GM23248 (cell line): ENCODE results near the gene CD86. TPM values are rescaled to one million over a fixed set of nuclear protein-coding genes. Genes with fewer than 3 reads are reported as not detected.

Experiments used
- DNase-seq: peaks from one replicate; pipeline ENCODE4 v3.0.0-alpha.2; 2015
- H2AFZ ChIP-seq: fragments of 200-600 bp; sonication (generic); 2 replicates; pipeline ENCODE4 v1.6.1; 2016; ENCODE audit warnings: antibody characterized with exemption
- H3F3A ChIP-seq: fragments of 200-600 bp; sonication (generic); 2 replicates; pipeline ENCODE4 v1.6.1; 2016; ENCODE audit warnings: mild to moderate bottlenecking, antibody characterized with exemption, mixed run types; ENCODE audit not compliant: insufficient read depth
- H3K27ac ChIP-seq: fragments of 200-600 bp; sonication (generic); 2 replicates; pipeline ENCODE4 v1.5.1; 2016; ENCODE audit warnings: mild to moderate bottlenecking
- H3K27me3 ChIP-seq: fragments of 200-600 bp; sonication (generic); replicated peaks from 2 replicates; pipeline ENCODE4 v1.6.1; 2016; ENCODE audit warnings: mild to moderate bottlenecking; ENCODE audit not compliant: insufficient read depth
- H3K36me3 ChIP-seq: fragments of 200-600 bp; sonication (generic); 2 replicates; pipeline ENCODE4 v1.6.1; 2016; ENCODE audit warnings: low read depth, mild to moderate bottlenecking
- H3K4me1 ChIP-seq: fragments of 200-600 bp; sonication (generic); 2 replicates; pipeline ENCODE4 v1.6.1; 2016; ENCODE audit warnings: mild to moderate bottlenecking; ENCODE audit not compliant: insufficient read depth
- H3K4me2 ChIP-seq: fragments of 200-600 bp; sonication (generic); one replicate; pipeline ENCODE4 v1.6.1; 2016; ENCODE audit warnings: mild to moderate bottlenecking; ENCODE audit not compliant: unreplicated experiment
- H3K4me3 ChIP-seq: fragments of 200-600 bp; sonication (generic); 2 replicates; pipeline ENCODE4 v1.5.1; 2016; ENCODE audit warnings: mild to moderate bottlenecking
- H3K79me2 ChIP-seq: fragments of 200-600 bp; sonication (generic); 2 replicates; pipeline ENCODE4 v1.6.1; 2016; ENCODE audit warnings: mild to moderate bottlenecking; ENCODE audit not compliant: insufficient read depth
- H3K9ac ChIP-seq: fragments of 200-600 bp; sonication (generic); 2 replicates; pipeline ENCODE4 v1.6.1; 2016; ENCODE audit warnings: mild to moderate bottlenecking
- H3K9me2 ChIP-seq: fragments of 200-600 bp; sonication (generic); 2 replicates; pipeline ENCODE4 v1.6.1; 2016; ENCODE audit warnings: mixed run types, mild to moderate bottlenecking, moderate library complexity; ENCODE audit not compliant: insufficient read depth
- H3K9me3 ChIP-seq: fragments of 200-600 bp; sonication (generic); one replicate; pipeline ENCODE4 v1.6.1; 2017; ENCODE audit warnings: low read depth
- H4K20me1 ChIP-seq: fragments of 200-600 bp; sonication (generic); 2 replicates; pipeline ENCODE4 v1.6.0; 2016; ENCODE audit not compliant: insufficient read depth
- EZH2 ChIP-seq: fragments of 200-600 bp; sonication (generic); IDR thresholded peaks from 2 replicates; pipeline ENCODE4 v1.6.1; 2018; ENCODE audit warnings: antibody characterized with exemption, mild to moderate bottlenecking; ENCODE audit not compliant: insufficient read depth, poor library complexity, severe bottlenecking
- EZH2phosphoT487 ChIP-seq: fragments of 200-600 bp; sonication (generic); IDR thresholded peaks from 2 replicates; pipeline ENCODE4 v1.6.1; 2018; ENCODE audit warnings: antibody characterized with exemption, moderate library complexity, mild to moderate bottlenecking, low read depth; ENCODE audit not compliant: insufficient read depth
- WGBS, 2 experiments: methylation state at CpG; one replicate each; pipeline ENCODE4 v1.1.6; 2015 to 2017; ENCODE audit warnings: low lambda C conversion rate in 2 of 2, low coverage in 1 of 2; ENCODE audit errors: missing lambda C conversion rate in 2 of 2; 5-methylcytosine and 5-hydroxymethylcytosine counted together
- in situ Hi-C: fragments of 300-500 bp; cut with MboI; formaldehyde crosslinking; loops from 2 replicates; pipeline ENCODE4 v1.15.0; 2020
- polyA plus RNA-seq: library from polyadenylated mRNA; unstranded; fragments of >200 nt; fragmentation: Nextera tagmentation; extraction: Ambion mirVana; gene quantifications from 2 replicates; pipeline ENCODE4 v1.2.1, GENCODE V29; 2016
- total RNA-seq: library from RNA; depleted of rRNA; stranded (reverse); fragments of >200 nt; shearing (Covaris generic); gene quantifications from 2 replicates; pipeline ENCODE4 v1.2.3, GENCODE V29; 2014

The CD86 gene
- total and polyA plus RNA-seq, 2 experiments from 2014 or later, result not detected

DNA sequence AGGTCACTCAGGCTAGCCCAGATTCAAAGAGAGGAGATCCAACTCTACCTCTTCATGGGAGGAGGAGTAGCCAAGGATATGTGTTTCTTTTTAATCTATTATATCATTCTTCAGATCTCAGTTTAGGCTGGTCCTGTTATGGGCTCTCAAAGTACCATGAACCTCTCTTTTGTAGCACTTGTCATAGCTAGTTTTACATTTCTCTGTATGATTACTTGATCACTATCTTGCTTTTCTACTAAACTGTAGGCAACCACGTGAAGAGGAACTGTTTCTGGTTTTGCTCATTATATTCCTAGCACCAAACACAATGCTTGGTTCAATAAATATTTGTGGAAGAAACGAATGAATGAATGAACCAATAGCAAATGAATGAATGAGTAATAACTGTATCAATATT lies 29.6 kb downstream of the CD86 start:
- TF ChIP-seq EZH2, result no peak
- TF ChIP-seq EZH2phosphoT487, result no peak
- no peaks in the 10 kb centered on the region for H3K4me1 ChIP-seq
- H3K27ac ChIP-seq, result no peak overlapping the region
- no peaks in the 10 kb centered on the region for H3K9me2 ChIP-seq
- H3K9ac ChIP-seq, result no peak overlapping the region
- H4K20me1 ChIP-seq, result no peaks in the 10 kb centered on the region
- no peak overlapping the region for H3K4me2 ChIP-seq
- no peak overlapping the region for H3K4me3 ChIP-seq
- no peaks in the 10 kb centered on the region for H3K9me3 ChIP-seq
- 0 out of 2 replicates have a peak, but pooled peaks cover 13% of the 10 kb centered on the region for H3K27me3 ChIP-seq
- DNase-seq, result no peak
- in situ Hi-C loops, result no loop called here
- H2AFZ ChIP-seq, result no peak overlapping the region
- no peaks in the 10 kb centered on the region for H3K36me3 ChIP-seq
- WGBS, 2 experiments, result 13 to 14% methylated on average over 2 of the region's 2 CpGs
- H3K79me2 ChIP-seq, result no peaks in the 10 kb centered on the region
- no peaks in the 10 kb centered on the region for H3F3A ChIP-seq

DNA sequence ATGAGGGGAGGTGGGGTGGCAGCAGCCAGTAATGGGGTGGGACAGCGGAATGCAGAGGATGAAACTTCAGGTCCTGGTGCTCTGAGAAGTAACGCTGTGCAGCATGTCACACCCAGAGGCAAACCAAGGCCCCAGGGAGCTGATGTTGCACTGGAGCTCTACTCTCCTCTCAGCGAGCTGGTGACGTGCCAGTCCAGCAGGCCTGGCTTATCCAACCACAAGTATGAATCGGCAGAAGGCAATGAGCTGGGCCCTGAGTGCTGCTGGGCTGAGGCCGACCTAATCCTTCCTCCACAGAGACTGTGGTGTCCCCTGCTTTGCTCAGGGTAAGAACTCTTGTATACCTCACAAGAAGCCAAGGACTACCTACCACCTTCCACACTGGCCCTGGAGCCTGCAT lies 30.5 kb downstream of the CD86 start:
- in situ Hi-C loops, result no loop called here
- no peak for TF ChIP-seq EZH2
- no peak for TF ChIP-seq EZH2phosphoT487

DNA sequence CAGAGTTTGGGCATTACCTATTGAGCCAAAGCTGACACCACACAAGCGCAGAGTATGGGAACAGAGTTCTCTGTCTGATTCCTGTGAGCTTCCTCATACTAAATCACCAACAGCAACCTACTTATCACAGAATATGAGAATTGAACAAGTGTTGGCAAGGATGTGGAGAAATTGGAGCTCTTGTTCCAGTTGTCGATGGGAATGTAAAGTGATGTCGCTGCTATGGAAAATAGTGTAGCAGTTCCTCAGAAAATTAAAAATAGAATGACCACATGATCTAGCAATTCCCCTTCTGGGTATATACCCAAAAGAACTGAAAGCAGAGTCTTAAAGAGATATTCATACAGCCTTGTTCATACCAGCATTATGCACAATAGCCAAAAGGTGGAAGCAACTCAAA lies 33.4 kb downstream of the CD86 start:
- no peak for DNase-seq
- H3K4me2 ChIP-seq, result no peak overlapping the region
- H3K27ac ChIP-seq, result no peak overlapping the region
- H3K4me3 ChIP-seq, result no peak overlapping the region
- H3K9me3 ChIP-seq, result no peaks in the 10 kb centered on the region
- no peaks in the 10 kb centered on the region for H3K79me2 ChIP-seq
- 49 to 60% methylated on average over 3 of the region's 3 CpGs for WGBS, 2 experiments
- H3K9ac ChIP-seq, result no peak overlapping the region
- H3K9me2 ChIP-seq, result no peaks in the 10 kb centered on the region
- in situ Hi-C loops, result no loop called here
- no peaks in the 10 kb centered on the region for H3K4me1 ChIP-seq
- 0 out of 2 replicates have a peak, but pooled peaks cover 13% of the 10 kb centered on the region for H3K27me3 ChIP-seq
- H3F3A ChIP-seq, result no peaks in the 10 kb centered on the region
- no peaks in the 10 kb centered on the region for H4K20me1 ChIP-seq
- H2AFZ ChIP-seq, result no peak overlapping the region
- TF ChIP-seq EZH2, result no peak
- TF ChIP-seq EZH2phosphoT487, result no peak
- no peaks in the 10 kb centered on the region for H3K36me3 ChIP-seq

More for the DNA sequence above, 30.5 kb downstream of the CD86 start:
- H3K9me3 ChIP-seq, result no peaks in the 10 kb centered on the region
- no peaks in the 10 kb centered on the region for H3K4me1 ChIP-seq
- peak; percentile 24 for DNase-seq
- no peak overlapping the region for H3K4me3 ChIP-seq
- no peaks in the 10 kb centered on the region for H3K36me3 ChIP-seq
- H3K27ac ChIP-seq, result no peak overlapping the region
- WGBS, 2 experiments, result 48 to 52% methylated on average over 4 to 6 of the region's 6 CpGs
- no peak overlapping the region for H3K9ac ChIP-seq
- no peaks in the 10 kb centered on the region for H3K79me2 ChIP-seq
- no peak overlapping the region for H2AFZ ChIP-seq
- H3K27me3 ChIP-seq, result 0 out of 2 replicates have a peak, but pooled peaks cover 13% of the 10 kb centered on the region
- H3F3A ChIP-seq, result no peaks in the 10 kb centered on the region
- no peaks in the 10 kb centered on the region for H4K20me1 ChIP-seq
- H3K9me2 ChIP-seq, result no peaks in the 10 kb centered on the region
- H3K4me2 ChIP-seq, result no peak overlapping the region

DNA sequence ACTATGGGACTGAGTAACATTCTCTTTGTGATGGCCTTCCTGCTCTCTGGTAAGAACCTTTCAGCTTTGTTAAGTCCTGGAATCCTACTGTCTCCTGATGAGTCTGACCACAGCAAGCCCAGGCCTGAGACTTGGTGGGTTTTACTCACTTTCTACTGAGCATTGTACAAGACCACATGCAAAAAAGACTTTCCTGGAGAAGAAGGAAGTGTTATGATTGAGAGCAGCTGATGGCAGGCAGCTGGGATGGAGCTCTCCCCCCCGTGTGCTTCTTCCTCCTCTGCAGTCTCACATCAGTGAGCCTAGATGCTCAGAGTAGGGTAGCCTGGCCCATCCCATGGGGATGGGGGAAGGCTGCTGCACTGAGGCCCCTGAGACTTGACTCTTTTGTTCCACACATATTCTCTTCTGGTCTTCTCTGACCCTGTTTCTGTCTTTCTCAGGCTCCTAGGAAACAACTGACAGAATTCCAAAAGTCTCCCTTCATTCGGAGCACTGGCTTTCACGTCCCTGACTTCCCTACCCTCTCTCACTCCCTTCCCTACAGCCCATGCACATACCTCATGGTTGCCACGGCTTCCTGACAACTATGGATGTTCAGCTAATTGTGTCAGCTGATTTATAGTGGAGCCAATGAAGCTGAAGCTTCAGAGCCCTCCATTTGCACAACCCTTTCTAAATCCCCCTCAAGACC lies 36.6 kb downstream of the CD86 start:
- Histone ChIP-seq H3K9ac (no peak overlapping the region), H3K4me3 (no peak overlapping the region), H3F3A (no peaks in the 10 kb centered on the region), H3K27ac (no peak overlapping the region), H3K9me2 (no peaks in the 10 kb centered on the region), H3K36me3 (no peaks in the 10 kb centered on the region), H3K79me2 (no peaks in the 10 kb centered on the region), H4K20me1 (no peaks in the 10 kb centered on the region), H3K4me1 (no peaks in the 10 kb centered on the region), H3K27me3 (0 out of 2 replicates have a peak, but pooled peaks cover 13% of the 10 kb centered on the region), H3K9me3 (no peaks in the 10 kb centered on the region), H2AFZ (no peak overlapping the region), H3K4me2 (no peak overlapping the region)
- 17 to 30% methylated on average over 4 of the region's 4 CpGs for WGBS, 2 experiments
- DNase-seq, result no peak
- no peak for TF ChIP-seq EZH2
- no peak for TF ChIP-seq EZH2phosphoT487
- in situ Hi-C loops, result no loop called here
